ENCODE data around the gene PRSS33.

The PRSS33 gene

GRCh38 chr16:2739625-2740430 is 47.5 kb downstream of the PRSS33 start:
- DNase-seq, result no peak

- no peak for DNase-seq
Measured at GRCh38 chr16:2738615-2739014, 48.7 kb downstream of the PRSS33 start.

DNA sequence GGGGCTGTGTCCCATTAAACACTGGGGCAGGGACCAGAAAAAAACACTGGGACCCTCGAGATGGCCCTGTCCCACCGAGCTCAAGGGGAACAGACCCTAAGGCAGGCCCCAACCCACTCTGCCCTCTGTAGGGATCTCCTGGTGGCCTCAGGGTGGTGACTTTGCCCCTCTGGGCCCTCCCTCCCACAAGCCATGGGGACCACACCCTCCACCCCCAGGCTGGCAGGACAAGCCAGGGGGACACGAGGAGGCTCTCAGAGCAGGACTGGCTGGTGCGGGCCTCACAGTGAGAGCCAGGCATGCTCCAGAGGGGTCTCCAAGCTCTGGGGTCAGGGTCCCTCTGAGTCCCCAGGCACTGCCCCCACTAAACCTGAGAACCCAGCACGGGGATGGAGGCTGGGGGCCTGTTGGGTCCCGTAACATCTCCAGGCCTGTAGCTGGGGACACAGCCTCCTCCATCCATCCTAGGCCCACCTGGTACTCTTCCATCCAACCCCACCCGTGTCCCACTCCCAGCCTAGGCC is 49.4 kb downstream of the PRSS33 start:
- DNase-seq, result no peak

GRCh38 chr16:2737238-2737605 is 50.1 kb downstream of the PRSS33 start:
- no peak for DNase-seq

DNA sequence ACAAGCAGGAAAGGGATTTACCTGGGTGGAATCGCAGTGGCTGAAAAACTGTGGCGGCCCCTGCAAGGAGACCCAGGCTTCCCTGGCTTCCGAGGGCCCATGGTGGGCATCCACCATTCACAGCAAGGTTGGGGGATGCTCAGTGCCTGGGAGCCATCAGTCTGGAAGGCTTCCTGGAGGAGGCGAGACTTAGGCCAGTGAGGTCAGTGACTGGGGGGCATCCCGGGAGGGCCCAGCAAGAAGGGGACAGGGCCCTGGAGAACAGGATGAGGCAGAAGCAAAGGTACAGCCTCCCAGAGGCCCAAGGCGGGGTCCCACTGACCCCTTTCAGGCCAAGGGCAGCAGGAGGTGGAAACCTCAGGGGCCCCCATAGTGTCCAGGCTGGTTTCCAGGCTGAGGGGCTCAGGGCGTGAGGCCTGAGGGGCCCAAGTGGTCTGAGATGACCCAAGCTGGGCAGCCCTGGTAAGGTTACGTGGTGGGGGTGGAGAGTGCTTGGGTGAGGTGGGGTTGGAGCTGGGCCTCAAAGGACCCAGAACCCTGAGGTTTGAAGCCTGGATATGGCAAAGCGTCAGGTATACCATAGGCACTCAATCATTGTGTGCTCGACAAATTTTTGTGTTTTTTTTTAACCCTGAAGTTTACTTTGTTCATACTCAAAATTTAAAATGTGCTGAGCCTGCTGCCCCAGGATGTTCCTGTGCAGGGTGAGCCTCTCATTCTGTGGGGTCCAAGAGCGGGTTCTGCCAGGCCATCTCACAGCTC is 50.7 kb downstream of the PRSS33 start:
- DNase-seq, result no peak

- no peak for DNase-seq
Measured at GRCh38 chr16:2734844-2735515, 52.4 kb downstream of the PRSS33 start.

Measured in right kidney (tissue), 1 donor.